ENCODE results near the gene LRRFIP1.
"Not testable (repeated sequence)": the region's sequence is repeated elsewhere in the genome, so short reads cannot be mapped to it uniquely, and the experiment has no call there.

LRRFIP1 gene

GRCh38 chr2:237594514-237594871, 32.9 kb upstream of the LRRFIP1 start:
- Histone ChIP-seq H3K4me2 (ENCODE audit: low read depth, low read length) (no peak overlapping the region), H3K36me3 (replicated peaks; ENCODE audit: insufficient read depth, low read length) (no peaks in the 10 kb centered on the region), H3K27ac (ENCODE audit: low read length) (no peak overlapping the region), H3K27me3 (replicated peaks; ENCODE audit: insufficient read depth, low read length) (no peaks in the 10 kb centered on the region), H3K9me3 (replicated peaks; ENCODE audit: insufficient read depth, low read length) (no peaks in the 10 kb centered on the region), H3F3A (ENCODE audit: insufficient read depth, low read length) (no peaks in the 10 kb centered on the region), H3K9me2 (replicated peaks; ENCODE audit: insufficient read depth, low read length) (no peaks in the 10 kb centered on the region), H3K4me3 (ENCODE audit: low read length) (no peak overlapping the region), H4K20me1 (ENCODE audit: insufficient read depth, low read length) (no peaks in the 10 kb centered on the region), H2AFZ (ENCODE audit: low read length) (no peak overlapping the region), H3K79me2 (ENCODE audit: low read length) (no peaks in the 10 kb centered on the region), H3K9ac (ENCODE audit: low read length) (no peak overlapping the region), H3K4me1 (ENCODE audit: low read length) (peaks cover 5% of the 10 kb centered on the region; the same call in 1 of the 2 replicates)
- DNase-seq, result no peak
- TF ChIP-seq EZH2phosphoT487 (IDR thresholded peaks at IDR 0.05; ENCODE audit: low read length) (no peak), EZH2 (optimal IDR thresholded peaks at IDR 0.05; ENCODE audit: low read depth, low read length) (no peak), CTCF (IDR thresholded peaks at IDR 0.05; ENCODE audit: low read length) (no peak)

- not testable (repeated sequence) for H3F3A ChIP-seq (ENCODE audit: insufficient read depth, low read length); H3K79me2 ChIP-seq (ENCODE audit: low read length); H3K9me3 ChIP-seq (replicated peaks; ENCODE audit: insufficient read depth, low read length); H3K9me2 ChIP-seq (replicated peaks; ENCODE audit: insufficient read depth, low read length); H2AFZ ChIP-seq (ENCODE audit: low read length); H3K9ac ChIP-seq (ENCODE audit: low read length); DNase-seq; H3K4me2 ChIP-seq (ENCODE audit: low read depth, low read length); H3K27me3 ChIP-seq (replicated peaks; ENCODE audit: insufficient read depth, low read length); H3K36me3 ChIP-seq (replicated peaks; ENCODE audit: insufficient read depth, low read length); H3K4me3 ChIP-seq (ENCODE audit: low read length); H4K20me1 ChIP-seq (ENCODE audit: insufficient read depth, low read length); H3K27ac ChIP-seq (ENCODE audit: low read length)
- H3K4me1 ChIP-seq (ENCODE audit: low read length), result peaks cover 20% of the 10 kb centered on the region
Measured at GRCh38 chr2:237595829-237596519, 31.4 kb upstream of the LRRFIP1 start.

GRCh38 chr2:237596520-237597195, 30.7 kb upstream of the LRRFIP1 start:
- Histone ChIP-seq H3K9me2 (replicated peaks; ENCODE audit: insufficient read depth, low read length) (no peaks in the 10 kb centered on the region), H3K79me2 (ENCODE audit: low read length) (no peaks in the 10 kb centered on the region), H3K9me3 (replicated peaks; ENCODE audit: insufficient read depth, low read length) (no peaks in the 10 kb centered on the region), H3K4me3 (ENCODE audit: low read length) (no peak overlapping the region), H2AFZ (ENCODE audit: low read length) (no peak overlapping the region), H3K4me1 (ENCODE audit: low read length) (peaks cover 22% of the 10 kb centered on the region), H3K27ac (ENCODE audit: low read length) (no peak overlapping the region), H3F3A (ENCODE audit: insufficient read depth, low read length) (no peaks in the 10 kb centered on the region), H3K36me3 (replicated peaks; ENCODE audit: insufficient read depth, low read length) (no peaks in the 10 kb centered on the region), H3K9ac (ENCODE audit: low read length) (no peak overlapping the region), H4K20me1 (ENCODE audit: insufficient read depth, low read length) (no peaks in the 10 kb centered on the region), H3K27me3 (replicated peaks; ENCODE audit: insufficient read depth, low read length) (no peaks in the 10 kb centered on the region), H3K4me2 (ENCODE audit: low read depth, low read length) (no peak overlapping the region)
- no peak for DNase-seq
- TF ChIP-seq EZH2 (optimal IDR thresholded peaks at IDR 0.05; ENCODE audit: low read depth, low read length) (no peak), EZH2phosphoT487 (IDR thresholded peaks at IDR 0.05; ENCODE audit: low read length) (no peak), CTCF (IDR thresholded peaks at IDR 0.05; ENCODE audit: low read length) (no peak)

Measured in MM.1S (cell line).